Lower lobe of right lung (tissue), 2 donors: ENCODE results near the gene CENPQ. TPM values are rescaled to one million over a fixed set of nuclear protein-coding genes. Genes with fewer than 3 reads are reported as not detected.

Experiments used
- ATAC-seq, 2 donors: fragments of 200-7000 bp; cut with Tn5 transposase; one replicate each; pipeline ENCODE4 v1.9.1; 2020 to 2022; ENCODE audit warnings: mild to moderate bottlenecking in 2 of 2, moderate library complexity in 2 of 2
- DNase-seq: peaks from one replicate; pipeline ENCODE4 v3.0.0-alpha.2; 2020
- H3K27ac ChIP-seq: fragments of 200-600 bp; one replicate; pipeline ENCODE4 v1.8.0; 2022
- H3K27me3 ChIP-seq: fragments of 200-600 bp; one replicate; pipeline ENCODE4 v1.8.0; 2022; ENCODE audit warnings: low read depth
- H3K36me3 ChIP-seq: fragments of 200-600 bp; one replicate; pipeline ENCODE4 v1.8.0; 2022; ENCODE audit warnings: mild to moderate bottlenecking
- H3K4me1 ChIP-seq: fragments of 200-600 bp; one replicate; pipeline ENCODE4 v1.8.0; 2022
- H3K4me3 ChIP-seq: fragments of 200-600 bp; one replicate; pipeline ENCODE4 v1.8.0; 2022; ENCODE audit warnings: mild to moderate bottlenecking
- H3K9me3 ChIP-seq: fragments of 200-600 bp; one replicate; pipeline ENCODE4 v1.8.0; 2022
- CTCF ChIP-seq: fragments of 200-600 bp; IDR thresholded peaks from one replicate; pipeline ENCODE4 v1.8.0; 2022; ENCODE audit warnings: antibody characterized with exemption, mild to moderate bottlenecking
- intact Hi-C: fragments of 100-400 bp; cut with DNase I; formaldehyde crosslinking; loops from one replicate; pipeline ENCODE4 v1.11.0; 2022
- long read RNA-seq: library from polyadenylated mRNA; unstranded; transcript quantifications from one replicate; pipeline ENCODE4 v2.0.0, GENCODE V29; 2021
- total RNA-seq: library from RNA; stranded (reverse); fragmentation: NEBNext Ultra II Directional; extraction: Animal tissue kit (Norgen Biotek cat#: 25700); gene quantifications from one replicate; pipeline ENCODE4 v1.2.1, GENCODE V29; 2021
- donor health status: DM: no; HTN: yes; CAD: no; lungs with severe emphysema.

CENPQ gene
- total RNA-seq: 4.3 TPM
- long read RNA-seq, partial matches to known transcripts: 1 of 4 reads
- long read RNA-seq, other reads (novel, unspliced or antisense): 2 of 4 reads

GRCh38 chr6:49462927-49463611 lies at the start of gene CENPQ, which contains the start of gene MMUT:
Gene CENPQ, plus strand, starts transcription at chr6:49463370. Its CDS starts 6,807 bp downstream, at chr6:49470177.
Gene MMUT, minus strand, starts transcription at chr6:49463253. Its CDS starts 3,787 bp downstream, at chr6:49459466.
- no peaks in the 10 kb centered on the region for H3K9me3 ChIP-seq
- peaks cover 45% of the 10 kb centered on the region for H3K4me1 ChIP-seq
- peak; percentile 94 for DNase-seq
- H3K4me3 ChIP-seq: peak within 1 kb of the TSS; percentile 60
- peaks cover 12% of the 10 kb centered on the region for H3K36me3 ChIP-seq
- intact Hi-C loops: no loop called here
- H3K27ac ChIP-seq: peak within 1 kb of the TSS; percentile 84
- ATAC-seq: peak; percentile 100
- H3K27me3 ChIP-seq: no peaks in the 10 kb centered on the region
- no peak for TF ChIP-seq CTCF

- ATAC-seq (no peak), DNase-seq (no peak)
- Histone ChIP-seq H3K27ac (no peak overlapping the region), H3K4me1 (no peaks in the 10 kb centered on the region), H3K4me3 (no peak overlapping the region), H3K27me3 (no peaks in the 10 kb centered on the region), H3K36me3 (no peaks in the 10 kb centered on the region), H3K9me3 (no peaks in the 10 kb centered on the region)
- TF ChIP-seq CTCF: no peak
- intact Hi-C loops: no loop called here
These were observed 47.8 kb upstream of the CENPQ start for GRCh38 chr6:49415358-49415757.

GRCh38 chr6:49416195-49416594 lies 47.0 kb upstream of the CENPQ start:
- intact Hi-C loops: no loop called here
- no peak overlapping the region for H3K4me3 ChIP-seq
- H3K27me3 ChIP-seq: no peaks in the 10 kb centered on the region
- no peaks in the 10 kb centered on the region for H3K9me3 ChIP-seq
- no peak for TF ChIP-seq CTCF
- H3K27ac ChIP-seq: no peak overlapping the region
- no peak for ATAC-seq
- H3K36me3 ChIP-seq: no peaks in the 10 kb centered on the region
- DNase-seq: no peak
- H3K4me1 ChIP-seq: no peaks in the 10 kb centered on the region

- intact Hi-C loops: no loop called here
- H3K4me3 ChIP-seq: no peak overlapping the region
- no peaks in the 10 kb centered on the region for H3K9me3 ChIP-seq
- no peaks in the 10 kb centered on the region for H3K4me1 ChIP-seq
- H3K36me3 ChIP-seq: no peaks in the 10 kb centered on the region
- H3K27ac ChIP-seq: no peak overlapping the region
- no peak for DNase-seq
- TF ChIP-seq CTCF: no peak
- no peak for ATAC-seq
- no peaks in the 10 kb centered on the region for H3K27me3 ChIP-seq
These were observed 39.4 kb upstream of the CENPQ start for GRCh38 chr6:49423817-49424216.

GRCh38 chr6:49430187-49430586 lies 33.0 kb upstream of the CENPQ start:
- Histone ChIP-seq H3K27ac (no peak overlapping the region), H3K36me3 (peaks cover 47% of the 10 kb centered on the region), H3K4me1 (no peaks in the 10 kb centered on the region), H3K9me3 (no peaks in the 10 kb centered on the region), H3K4me3 (no peak overlapping the region), H3K27me3 (no peaks in the 10 kb centered on the region)
- TF ChIP-seq CTCF: no peak
- intact Hi-C loops: no loop called here
- DNase-seq (no peak), ATAC-seq (no peak)
